GM19351 (cell line): ENCODE measurements around the gene LSAMP.

Source experiments
- ATAC-seq: cut with Tn5 transposase; IDR thresholded peaks from one replicate; pipeline ENCODE4 v1.9.1; 2021; ENCODE audit warnings: mild to moderate bottlenecking, moderate library complexity; ENCODE audit not compliant: unreplicated experiment

Gene LSAMP

GRCh38 chr3:116445311-116445841, at the start of gene LSAMP:
Gene LSAMP, minus strand, starts transcription at chr3:116445487.
- ATAC-seq = no peak

GRCh38 chr3:116492379-116492778, 47.1 kb upstream of the LSAMP start:
- ATAC-seq = no peak

GRCh38 chr3:116483135-116483534, 37.8 kb upstream of the LSAMP start:
- no peak for ATAC-seq

- ATAC-seq = no peak
Observed at GRCh38 chr3:116476691-116477090, 31.4 kb upstream of the LSAMP start.

GRCh38 chr3:116474801-116475200, 29.5 kb upstream of the LSAMP start:
- ATAC-seq = no peak

- no peak for ATAC-seq
Observed at GRCh38 chr3:116474032-116474780, 28.9 kb upstream of the LSAMP start.

GRCh38 chr3:116473602-116474001, 28.3 kb upstream of the LSAMP start:
- no peak for ATAC-seq

GRCh38 chr3:116470605-116471197, 25.4 kb upstream of the LSAMP start:
- no peak for ATAC-seq

GRCh38 chr3:116469546-116469945, 24.3 kb upstream of the LSAMP start:
- no peak for ATAC-seq

- no peak for ATAC-seq
Observed at GRCh38 chr3:116464276-116464798, 19.1 kb upstream of the LSAMP start.

- ATAC-seq = no peak
Observed at GRCh38 chr3:116453666-116454346, 8.5 kb upstream of the LSAMP start.

- no peak for ATAC-seq
Observed at GRCh38 chr3:116449546-116450350, 4.5 kb upstream of the LSAMP start.

- no peak for ATAC-seq
Observed at GRCh38 chr3:116445990-116446389, 703 bp upstream of the LSAMP start.

GRCh38 chr3:116444819-116445310, 422 bp downstream of the LSAMP start:
- ATAC-seq = no peak

- ATAC-seq = no peak
Observed at GRCh38 chr3:116444115-116444747, 1.1 kb downstream of the LSAMP start.

GRCh38 chr3:116443191-116443661, 2.1 kb downstream of the LSAMP start:
- ATAC-seq = no peak

GRCh38 chr3:116442331-116443021, 2.8 kb downstream of the LSAMP start:
- ATAC-seq = no peak

- no peak for ATAC-seq
Observed at GRCh38 chr3:116441652-116442051, 3.6 kb downstream of the LSAMP start.

- ATAC-seq = no peak
Observed at GRCh38 chr3:116440196-116440595, 5.1 kb downstream of the LSAMP start.
